NCI-H146 treated with DMSO at 0.1 percent for 48 hours (cell line): Measurements from ENCODE around the gene BACH2.
"Not testable (repeated sequence)": the region's sequence is repeated elsewhere in the genome, so short reads cannot be mapped to it uniquely, and the experiment has no call there.

Source experiments
- DNase-seq: peaks from one replicate; lab custom pipeline; 2025; ENCODE audit not compliant: unreplicated experiment; lab: John Stamatoyannopoulos, UW

BACH2 gene

GRCh38 chr6:90216072-90216977 lies 80.3 kb downstream of the BACH2 start:
- no peak for DNase-seq

- DNase-seq = no peak
Observed at GRCh38 chr6:90214966-90215365, 81.7 kb downstream of the BACH2 start.

GRCh38 chr6:90214461-90214860 lies 82.2 kb downstream of the BACH2 start:
- no peak for DNase-seq

GRCh38 chr6:90212274-90212673 lies 84.4 kb downstream of the BACH2 start:
- DNase-seq = no peak

- DNase-seq = no peak
Observed at GRCh38 chr6:90209527-90209926, 87.1 kb downstream of the BACH2 start.

GRCh38 chr6:90208690-90209089 lies 88.0 kb downstream of the BACH2 start:
- not testable (repeated sequence) for DNase-seq

- no peak for DNase-seq
Observed at GRCh38 chr6:90204327-90205056, 92.2 kb downstream of the BACH2 start.

- no peak for DNase-seq
Observed at GRCh38 chr6:90203672-90204071, 93.0 kb downstream of the BACH2 start.

GRCh38 chr6:90202156-90202555 lies 94.5 kb downstream of the BACH2 start:
- no peak for DNase-seq

GRCh38 chr6:90199900-90200299 lies 96.7 kb downstream of the BACH2 start:
- DNase-seq = no peak

GRCh38 chr6:90198758-90199425 lies 97.8 kb downstream of the BACH2 start:
- no peak for DNase-seq

- no peak for DNase-seq
Observed at GRCh38 chr6:90197854-90198496, 98.7 kb downstream of the BACH2 start.

- no peak for DNase-seq
Observed at GRCh38 chr6:90195094-90195829, 101.4 kb downstream of the BACH2 start.

GRCh38 chr6:90194371-90194841 lies 102.2 kb downstream of the BACH2 start:
- no peak for DNase-seq

- DNase-seq = no peak
Observed at GRCh38 chr6:90193359-90193758, 103.3 kb downstream of the BACH2 start.

- DNase-seq = no peak
Observed at GRCh38 chr6:90192857-90193256, 103.8 kb downstream of the BACH2 start.

GRCh38 chr6:90190752-90191395 lies 105.8 kb downstream of the BACH2 start:
- DNase-seq = no peak

- no peak for DNase-seq
Observed at GRCh38 chr6:90190131-90190530, 106.5 kb downstream of the BACH2 start.

- no peak for DNase-seq
Observed at GRCh38 chr6:90187437-90188121, 109.1 kb downstream of the BACH2 start.
